Left cardiac atrium (tissue), 2 donors: ENCODE results near the gene PGS1. TPM values are rescaled to one million over a fixed set of nuclear protein-coding genes. Genes with fewer than 3 reads are reported as not detected.

Experiments
- total RNA-seq, 2 donors: library from RNA; stranded (reverse); fragmentation: NEBNext Ultra II Directional; extraction: Animal tissue kit (Norgen Biotek cat#: 25700); gene quantifications; one replicate each; pipeline ENCODE4 v1.2.1, GENCODE V29; 2021
- donor health status: DM: no; HTN: yes; CAD: no; lungs with severe emphysema.
- donor health status: DM: yes; HTN: yes; CAD: no.

Gene PGS1
- total RNA-seq, 2 donors from 2014 or later = 17.7 to 24.3 TPM

Other genes starting within 250 kb of the PGS1 start
- gene TMC6, start 249.9 kb upstream of the PGS1 start, total RNA-seq = 10 to 100 TPM; 24.9 to 32.0 TPM
- gene TMC8, start 247.9 kb upstream of the PGS1 start, total RNA-seq = 1 to 10 TPM; 3.8 to 4.3 TPM
- not detected for gene C17orf99, start 232.3 kb upstream of the PGS1 start, total RNA-seq
- 10 to 100 TPM; 73.4 to 84.5 TPM for gene SYNGR2, start 210.1 kb upstream of the PGS1 start, total RNA-seq
- 1 to 10 TPM; 1.8 to 7.7 TPM for gene TK1, start 191.6 kb upstream of the PGS1 start, total RNA-seq
- gene AFMID, start 191.3 kb upstream of the PGS1 start, total RNA-seq = 10 to 100 TPM; 20.8 to 30.9 TPM
- 1 to 10 TPM in 1 of 2 donors, under 1 TPM in 1; 0.16 to 1.6 TPM for gene BIRC5, start 164.4 kb upstream of the PGS1 start, total RNA-seq
- not detected for gene TMEM235, start 147.0 kb upstream of the PGS1 start, total RNA-seq
- gene SOCS3, start 18.6 kb upstream of the PGS1 start, total RNA-seq = 10 to 100 TPM; 15.1 to 78.1 TPM
- under 1 TPM; 0.21 to 0.32 TPM for gene DNAH17, start 198.7 kb downstream of the PGS1 start, total RNA-seq